A673 (cell line): ENCODE results near the gene KIAA0319L.

ENCODE experiments used
- CTCF ChIP-seq: fragments of 300-800, 200-600 bp; sonication (generic); conservative IDR thresholded peaks from 2 replicates; pipeline ENCODE4 v1.5.1; 2017; ENCODE audit warnings: low read depth, mild to moderate bottlenecking, antibody characterized with exemption, low read length, moderate library complexity, mixed read lengths
- EZH2 ChIP-seq: fragments of 200-600 bp; sonication (generic); IDR thresholded peaks from 2 replicates; pipeline ENCODE4 v1.6.1; 2017; ENCODE audit warnings: borderline replicate concordance, low read depth, mild to moderate bottlenecking, mixed read lengths, antibody characterized with exemption, low read length; ENCODE audit not compliant: poor library complexity, severe bottlenecking

- TF ChIP-seq CTCF = no peak
- no peak for TF ChIP-seq EZH2
Measured at GRCh38 chr1:35444519-35444774, 112.8 kb downstream of the KIAA0319L start.
